ENCODE results near the gene RFX3.

DNA sequence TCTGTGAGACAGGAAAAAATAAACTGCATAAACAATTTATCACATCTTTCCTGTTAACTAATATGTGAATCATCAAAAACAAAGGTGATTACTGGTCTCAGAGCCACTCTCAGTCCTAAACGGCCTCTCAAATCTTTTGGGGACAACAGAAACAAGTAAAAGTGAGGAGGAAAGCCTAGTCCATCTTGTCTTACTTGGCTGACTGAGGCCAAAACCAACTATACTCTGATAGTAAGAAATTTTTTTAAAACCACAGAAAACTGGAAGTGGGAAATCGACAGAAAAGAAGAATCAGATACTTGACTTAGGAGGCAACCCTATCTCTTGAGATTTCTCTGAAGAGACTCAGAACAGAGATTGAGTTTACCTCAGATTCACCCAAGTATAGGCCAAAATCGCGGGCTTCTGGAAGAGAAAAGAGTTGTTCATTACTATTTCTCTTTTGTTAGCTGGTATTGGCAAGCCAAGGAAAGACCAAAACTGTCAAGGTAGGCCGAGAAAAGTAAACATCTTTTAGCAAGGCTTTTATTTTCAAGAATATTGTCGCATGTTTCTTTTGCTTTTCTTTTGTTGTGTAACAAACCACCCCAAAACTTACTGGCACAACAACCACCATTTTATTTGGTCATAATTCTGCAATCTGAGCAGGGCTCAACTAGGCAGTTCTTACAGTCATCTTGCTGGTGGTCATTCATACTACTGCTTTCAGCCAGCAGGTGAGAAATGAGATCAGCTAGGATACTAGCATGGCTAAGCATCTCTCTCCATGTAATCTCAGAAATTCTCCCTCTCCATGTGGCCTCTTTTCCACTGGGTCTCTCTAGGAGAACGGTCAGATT lies 46.1 kb downstream of the RFX3 start:
- TF ChIP-seq, protein P1, sequence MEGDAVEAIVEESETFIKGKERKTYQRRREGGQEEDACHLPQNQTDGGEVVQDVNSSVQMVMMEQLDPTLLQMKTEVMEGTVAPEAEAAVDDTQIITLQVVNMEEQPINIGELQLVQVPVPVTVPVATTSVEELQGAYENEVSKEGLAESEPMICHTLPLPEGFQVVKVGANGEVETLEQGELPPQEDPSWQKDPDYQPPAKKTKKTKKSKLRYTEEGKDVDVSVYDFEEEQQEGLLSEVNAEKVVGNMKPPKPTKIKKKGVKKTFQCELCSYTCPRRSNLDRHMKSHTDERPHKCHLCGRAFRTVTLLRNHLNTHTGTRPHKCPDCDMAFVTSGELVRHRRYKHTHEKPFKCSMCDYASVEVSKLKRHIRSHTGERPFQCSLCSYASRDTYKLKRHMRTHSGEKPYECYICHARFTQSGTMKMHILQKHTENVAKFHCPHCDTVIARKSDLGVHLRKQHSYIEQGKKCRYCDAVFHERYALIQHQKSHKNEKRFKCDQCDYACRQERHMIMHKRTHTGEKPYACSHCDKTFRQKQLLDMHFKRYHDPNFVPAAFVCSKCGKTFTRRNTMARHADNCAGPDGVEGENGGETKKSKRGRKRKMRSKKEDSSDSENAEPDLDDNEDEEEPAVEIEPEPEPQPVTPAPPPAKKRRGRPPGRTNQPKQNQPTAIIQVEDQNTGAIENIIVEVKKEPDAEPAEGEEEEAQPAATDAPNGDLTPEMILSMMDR (IDR thresholded peaks at IDR 0.05; ENCODE audit: insufficient read depth, low read depth, low read length) = no peak
- TF ChIP-seq EZH2 (IDR thresholded peaks at IDR 0.05; ENCODE audit: insufficient read depth, low read length) = no peak

Data from astrocyte (in vitro differentiated cells and primary cell).